ENCODE data around the gene CYP4F8. TPM values are rescaled to one million over a fixed set of nuclear protein-coding genes. Genes with fewer than 3 reads are reported as not detected.

The CYP4F8 gene
- total RNA-seq, 4 donors from 2014 or later: not detected

GRCh38 chr19:15633082-15633835 is 18.2 kb downstream of the CYP4F8 start:
- no peaks in the 10 kb centered on the region for H3K36me3 ChIP-seq
- DNase-seq (ENCODE audit: extremely low spot score): no peak
- intact Hi-C loops (cut with DNase I): no loop called here
- peaks cover 0 to 5% (median 2%) of the 10 kb centered on the region in 4 donors for H3K4me1 ChIP-seq
- H3K27me3 ChIP-seq: peaks cover 0 to 44% (median 3%) of the 10 kb centered on the region in 4 donors
- H3K4me3 ChIP-seq: no peak overlapping the region
- H3K9me3 ChIP-seq: no peaks in the 10 kb centered on the region
- TF ChIP-seq EP300 (IDR thresholded peaks at IDR 0.05) (no peak), CTCF (IDR thresholded peaks at IDR 0.05) (no peak), POLR2A (IDR thresholded peaks at IDR 0.05; ENCODE audit: low read depth) (no peak), POLR2AphosphoS5 (IDR thresholded peaks at IDR 0.05) (no peak)
- H3K27ac ChIP-seq (replicated peaks in 1 of 4): no peak overlapping the region
- 51% methylated on average over 5 of the region's 5 CpGs for WGBS

GRCh38 chr19:15634105-15634504 is 19.1 kb downstream of the CYP4F8 start:
- intact Hi-C loops (cut with DNase I): no loop called here
- Histone ChIP-seq H3K27ac (replicated peaks in 1 of 4) (no peak overlapping the region), H3K9me3 (no peaks in the 10 kb centered on the region), H3K4me3 (no peak overlapping the region), H3K27me3 (peaks cover 0 to 35% (median under 1%) of the 10 kb centered on the region in 4 donors), H3K36me3 (no peaks in the 10 kb centered on the region), H3K4me1 (peaks cover 0 to 2% (median under 1%) of the 10 kb centered on the region in 4 donors)
- TF ChIP-seq EP300 (IDR thresholded peaks at IDR 0.05) (no peak), CTCF (IDR thresholded peaks at IDR 0.05) (no peak), POLR2AphosphoS5 (IDR thresholded peaks at IDR 0.05) (no peak), POLR2A (IDR thresholded peaks at IDR 0.05; ENCODE audit: low read depth) (no peak)
- WGBS: 51% methylated on average over 3 of the region's 3 CpGs
- DNase-seq (ENCODE audit: extremely low spot score): no peak

- Histone ChIP-seq H3K4me3 (no peak overlapping the region), H3K36me3 (no peaks in the 10 kb centered on the region), H3K4me1 (peaks cover 0 to under 1% (median 0%) of the 10 kb centered on the region in 4 donors), H3K27ac (replicated peaks in 1 of 4) (no peak overlapping the region), H3K27me3 (peaks cover 0 to 34% (median 0%) of the 10 kb centered on the region in 4 donors), H3K9me3 (no peaks in the 10 kb centered on the region)
- intact Hi-C loops (cut with DNase I): no loop called here
- TF ChIP-seq POLR2A (IDR thresholded peaks at IDR 0.05; ENCODE audit: low read depth) (no peak), POLR2AphosphoS5 (IDR thresholded peaks at IDR 0.05) (no peak), CTCF (IDR thresholded peaks at IDR 0.05) (no peak), EP300 (IDR thresholded peaks at IDR 0.05) (no peak)
- 74% methylated on average over 2 of the region's 2 CpGs for WGBS
- DNase-seq (ENCODE audit: extremely low spot score): no peak
Observed at GRCh38 chr19:15635016-15635805, 20.2 kb downstream of the CYP4F8 start.

- TF ChIP-seq EP300 (IDR thresholded peaks at IDR 0.05) (no peak), POLR2AphosphoS5 (IDR thresholded peaks at IDR 0.05) (no peak), POLR2A (IDR thresholded peaks at IDR 0.05; ENCODE audit: low read depth) (no peak), CTCF (IDR thresholded peaks at IDR 0.05) (no peak)
- Histone ChIP-seq H3K36me3 (no peaks in the 10 kb centered on the region), H3K4me3 (no peak overlapping the region), H3K4me1 (peaks cover 0 to 8% (median 2%) of the 10 kb centered on the region in 4 donors), H3K9me3 (no peaks in the 10 kb centered on the region), H3K27ac (replicated peaks in 1 of 4) (no peak overlapping the region), H3K27me3 (peaks cover 0 to 29% (median 0%) of the 10 kb centered on the region in 4 donors)
- 89% methylated on average over 2 of the region's 2 CpGs for WGBS
- no peak for DNase-seq (ENCODE audit: extremely low spot score)
- intact Hi-C loops (cut with DNase I): no loop called here
Observed at GRCh38 chr19:15636026-15636425, 21.0 kb downstream of the CYP4F8 start.

All from esophagus muscularis mucosa (tissue), 4 donors.